ENCODE results near the gene CFAP97D1. TPM values are rescaled to one million over a fixed set of nuclear protein-coding genes. Genes with fewer than 3 reads are reported as not detected.

Gene CFAP97D1
- total and polyA plus RNA-seq, 10 of the 15 experiments (the other 5 are each of a cell fraction or from before 2014, with no cell fraction given) = 0.13 TPM; not detected in 9

GRCh38 chr17:43810823-43811222 lies 30.6 kb downstream of the CFAP97D1 start:
- Histone ChIP-seq H3K9me3 (replicated peaks; ENCODE audit: control insufficient read depth, insufficient read depth, low read length) (no peaks in the 10 kb centered on the region), H2AFZ (ENCODE audit: control insufficient read depth, low read depth, low read length) (no peak overlapping the region), H3K79me2 (ENCODE audit: control insufficient read depth, insufficient read depth, low read length) (no peaks in the 10 kb centered on the region), H3K9ac (ENCODE audit: control insufficient read depth, insufficient read depth, low read length) (no peak overlapping the region), H3K4me3 (no peak overlapping the region), H3K27me3 (replicated peaks in 1 of 2; ENCODE audit: control insufficient read depth in 2 of 2, insufficient read depth in 2 of 2, low read length in 1 of 2) (peaks cover 2 to 3% of the 10 kb centered on the region in 2 experiments), H3K36me3 (ENCODE audit: control insufficient read depth in 2 of 2, insufficient read depth in 2 of 2, low read length in 1 of 2) (no peaks in the 10 kb centered on the region), H4K20me1 (ENCODE audit: control insufficient read depth, insufficient read depth) (no peaks in the 10 kb centered on the region), H3K27ac (ENCODE audit: control insufficient read depth, insufficient read depth) (no peak overlapping the region), H3K4me1 (ENCODE audit: control insufficient read depth, insufficient read depth, low read length) (no peaks in the 10 kb centered on the region), H3K4me2 (ENCODE audit: control insufficient read depth, insufficient read depth) (no peak overlapping the region)
- RAD21 ChIA-PET (ENCODE audit: unreplicated experiment) = no interaction called here
- SMC1A ChIA-PET (ENCODE audit: uncharacterized antibody, unreplicated experiment) = no interaction called here
- no peak for FAIRE-seq
- no TSS peak for BruUV-seq (replicated peaks)
- POLR2A ChIA-PET = no interaction called here
- DNase-seq (ENCODE audit: low read depth, low spot score) = no peak
- intact Hi-C loops (cut with micrococcal nuclease; ENCODE audit: unreplicated experiment) (no loop called here), in situ Hi-C loops (cut with MboI) (no loop called here)
- CTCF ChIA-PET = interaction anchor here (1.0 kb wide), 1 partner anchor 187 kb away, joined by 3 read pairs; no protein-coding TSS in a partner anchor
- TF ChIP-seq USF2 (IDR thresholded peaks at IDR 0.05; ENCODE audit: borderline replicate concordance, low read depth, low read length) (no peak), HDAC6 (IDR thresholded peaks at IDR 0.05; ENCODE audit: unreplicated experiment) (no peak), TCF7 (IDR thresholded peaks at IDR 0.05; ENCODE audit: borderline replicate concordance) (no peak), WRNIP1 (IDR thresholded peaks at IDR 0.05; ENCODE audit: borderline replicate concordance, low read depth, low read length) (no peak), MTA2 (IDR thresholded peaks at IDR 0.05; ENCODE audit: low read depth) (no peak)
- TF ChIP-seq, protein P1, sequence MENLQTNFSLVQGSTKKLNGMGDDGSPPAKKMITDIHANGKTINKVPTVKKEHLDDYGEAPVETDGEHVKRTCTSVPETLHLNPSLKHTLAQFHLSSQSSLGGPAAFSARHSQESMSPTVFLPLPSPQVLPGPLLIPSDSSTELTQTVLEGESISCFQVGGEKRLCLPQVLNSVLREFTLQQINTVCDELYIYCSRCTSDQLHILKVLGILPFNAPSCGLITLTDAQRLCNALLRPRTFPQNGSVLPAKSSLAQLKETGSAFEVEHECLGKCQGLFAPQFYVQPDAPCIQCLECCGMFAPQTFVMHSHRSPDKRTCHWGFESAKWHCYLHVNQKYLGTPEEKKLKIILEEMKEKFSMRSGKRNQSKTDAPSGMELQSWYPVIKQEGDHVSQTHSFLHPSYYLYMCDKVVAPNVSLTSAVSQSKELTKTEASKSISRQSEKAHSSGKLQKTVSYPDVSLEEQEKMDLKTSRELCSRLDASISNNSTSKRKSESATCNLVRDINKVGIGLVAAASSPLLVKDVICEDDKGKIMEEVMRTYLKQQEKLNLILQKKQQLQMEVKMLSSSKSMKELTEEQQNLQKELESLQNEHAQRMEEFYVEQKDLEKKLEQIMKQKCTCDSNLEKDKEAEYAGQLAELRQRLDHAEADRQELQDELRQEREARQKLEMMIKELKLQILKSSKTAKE (IDR thresholded peaks at IDR 0.05; ENCODE audit: low read depth, poor library complexity, severe bottlenecking) = no peak
- no peak for ATAC-seq
- 22% methylated on average over 5 of the region's 5 CpGs for WGBS (ENCODE audit: insufficient coverage, insufficient replicate concordance, low lambda C conversion rate, missing lambda C conversion rate)

Measured in GM12878 (cell line).